Hepatocyte (in vitro differentiated cells): Measurements from ENCODE around the gene SPSB2.

ENCODE experiments used
- CTCF ChIP-seq: fragments of 200-600 bp; sonication (generic); IDR thresholded peaks from 2 replicates; pipeline ENCODE4 v1.5.1; 2016; ENCODE audit warnings: antibody characterized with exemption, mild to moderate bottlenecking; ENCODE audit not compliant: poor library complexity
- EZH2 ChIP-seq: fragments of 200-600 bp; sonication (generic); IDR thresholded peaks from 2 replicates; pipeline ENCODE4 v1.6.1; 2016; ENCODE audit warnings: antibody characterized with exemption, mild to moderate bottlenecking, borderline replicate concordance
- EZH2phosphoT487 ChIP-seq: fragments of 200-600 bp; sonication (generic); IDR thresholded peaks from one replicate; pipeline ENCODE4 v1.6.1; 2018; ENCODE audit warnings: antibody characterized with exemption, mild to moderate bottlenecking, low read depth, moderate library complexity; ENCODE audit not compliant: unreplicated experiment, severe bottlenecking

- no peak for TF ChIP-seq CTCF
- no peak for TF ChIP-seq EZH2
- TF ChIP-seq EZH2phosphoT487, result no peak
Observed at GRCh38 chr12:6899837-6900519, 26.9 kb upstream of the SPSB2 start.
